ENCODE results near the gene TANC1.

TANC1 gene

DNA sequence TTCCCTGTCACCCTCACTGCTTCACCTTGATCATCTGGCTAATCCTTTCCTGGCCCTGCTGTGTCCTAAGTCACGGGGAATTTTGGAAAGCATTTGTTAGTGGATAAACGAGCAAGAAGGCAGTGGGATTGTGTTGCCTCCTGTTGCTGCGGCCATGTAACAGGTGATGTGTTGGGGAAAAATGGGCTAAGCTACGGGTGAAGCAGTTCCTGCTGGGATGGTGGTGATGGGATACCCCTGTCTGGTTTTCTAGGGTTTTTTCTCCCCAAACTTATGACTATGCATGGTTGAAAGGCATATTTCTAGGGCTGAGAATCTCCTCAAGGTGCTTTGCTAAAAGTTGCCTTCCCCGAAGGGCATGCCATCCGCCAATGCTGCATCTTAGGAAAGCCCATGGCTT is 249.9 kb downstream of the TANC1 start:
- in situ Hi-C loops (cut with HindIII; ENCODE audit: low sequenced_read_pairs), result no loop called here
- DNase-seq (ENCODE audit: low read depth, low spot score), result no peak
- TF ChIP-seq, protein P1, sequence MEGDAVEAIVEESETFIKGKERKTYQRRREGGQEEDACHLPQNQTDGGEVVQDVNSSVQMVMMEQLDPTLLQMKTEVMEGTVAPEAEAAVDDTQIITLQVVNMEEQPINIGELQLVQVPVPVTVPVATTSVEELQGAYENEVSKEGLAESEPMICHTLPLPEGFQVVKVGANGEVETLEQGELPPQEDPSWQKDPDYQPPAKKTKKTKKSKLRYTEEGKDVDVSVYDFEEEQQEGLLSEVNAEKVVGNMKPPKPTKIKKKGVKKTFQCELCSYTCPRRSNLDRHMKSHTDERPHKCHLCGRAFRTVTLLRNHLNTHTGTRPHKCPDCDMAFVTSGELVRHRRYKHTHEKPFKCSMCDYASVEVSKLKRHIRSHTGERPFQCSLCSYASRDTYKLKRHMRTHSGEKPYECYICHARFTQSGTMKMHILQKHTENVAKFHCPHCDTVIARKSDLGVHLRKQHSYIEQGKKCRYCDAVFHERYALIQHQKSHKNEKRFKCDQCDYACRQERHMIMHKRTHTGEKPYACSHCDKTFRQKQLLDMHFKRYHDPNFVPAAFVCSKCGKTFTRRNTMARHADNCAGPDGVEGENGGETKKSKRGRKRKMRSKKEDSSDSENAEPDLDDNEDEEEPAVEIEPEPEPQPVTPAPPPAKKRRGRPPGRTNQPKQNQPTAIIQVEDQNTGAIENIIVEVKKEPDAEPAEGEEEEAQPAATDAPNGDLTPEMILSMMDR (IDR thresholded peaks at IDR 0.05; ENCODE audit: low read depth, low read length), result no peak
- no peak overlapping the region for H3K4me3 ChIP-seq (ENCODE audit: low read depth, low read length)

DNA sequence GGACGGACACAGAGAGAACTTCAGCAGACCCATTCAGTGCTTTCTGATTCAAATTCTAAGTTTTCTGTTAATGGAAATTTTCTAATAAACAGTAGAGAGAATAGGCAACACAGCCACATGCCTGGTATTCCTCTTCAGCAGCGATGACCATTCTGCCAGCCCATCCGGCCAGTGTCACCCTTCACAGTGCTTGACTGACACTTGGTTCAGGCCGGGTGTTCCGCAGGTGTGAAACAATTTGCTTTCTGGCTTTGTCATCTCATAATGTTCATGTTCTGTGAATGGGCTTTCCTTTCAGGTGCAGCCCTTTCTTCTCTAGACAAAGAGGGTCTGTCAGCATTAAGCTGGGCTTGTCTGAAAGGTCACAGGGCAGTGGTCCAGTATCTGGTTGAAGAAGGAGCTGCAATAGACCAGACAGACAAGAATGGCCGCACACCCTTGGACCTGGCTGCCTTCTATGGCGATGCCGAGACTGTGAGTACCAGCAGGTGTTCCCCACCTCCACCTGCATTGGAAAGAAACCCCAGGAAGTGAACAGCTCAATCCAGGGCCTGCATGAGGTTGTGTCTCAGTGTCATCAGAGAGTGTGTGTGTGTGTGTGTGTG is 251.1 kb downstream of the TANC1 start:
- TF ChIP-seq, protein P1 (IDR thresholded peaks at IDR 0.05; ENCODE audit: low read depth, low read length), result no peak
- no peak for DNase-seq (ENCODE audit: low read depth, low spot score)
- in situ Hi-C loops (cut with HindIII; ENCODE audit: low sequenced_read_pairs), result no loop called here
- H3K4me3 ChIP-seq (ENCODE audit: low read depth, low read length), result no peak overlapping the region

DNA sequence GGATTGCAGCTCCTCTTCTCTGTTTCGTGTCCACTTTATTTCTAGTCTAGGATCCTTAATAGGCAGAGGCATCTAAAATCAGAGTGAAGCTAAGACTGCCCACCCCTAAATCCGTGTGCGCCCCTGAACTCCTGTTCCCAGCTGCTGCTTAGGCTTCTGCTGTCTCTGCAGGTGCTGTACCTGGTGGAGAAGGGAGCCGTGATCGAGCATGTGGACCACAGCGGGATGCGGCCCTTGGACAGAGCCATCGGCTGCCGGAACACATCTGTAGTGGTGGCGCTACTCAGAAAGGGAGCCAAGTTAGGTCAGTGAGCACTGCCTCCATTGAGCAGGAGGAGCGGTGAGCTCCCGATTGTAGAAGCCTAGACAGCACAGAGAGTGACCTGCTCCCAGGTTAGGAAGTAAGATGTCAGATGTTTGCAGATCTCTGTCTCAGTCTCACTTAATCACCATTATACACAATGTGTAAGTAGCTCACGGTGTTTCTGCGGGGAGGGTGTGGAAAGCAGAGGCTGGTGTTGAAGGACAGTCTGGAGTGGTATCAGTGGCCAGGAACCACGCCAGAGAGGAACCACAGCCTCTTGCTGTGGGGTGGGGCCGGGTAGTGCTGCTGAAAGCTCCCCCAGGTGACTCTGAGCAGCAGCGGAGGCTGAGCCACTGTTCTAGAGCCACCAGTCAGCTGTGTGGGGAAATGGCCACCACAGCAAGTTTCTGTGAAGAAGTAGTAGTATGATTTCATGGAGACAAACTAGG is 255.8 kb downstream of the TANC1 start:
- in situ Hi-C loops (cut with HindIII; ENCODE audit: low sequenced_read_pairs), result no loop called here
- H3K4me3 ChIP-seq (ENCODE audit: low read depth, low read length), result no peak overlapping the region
- no peak for DNase-seq (ENCODE audit: low read depth, low spot score)
- TF ChIP-seq, protein P1 (IDR thresholded peaks at IDR 0.05; ENCODE audit: low read depth, low read length), result no peak

DNA sequence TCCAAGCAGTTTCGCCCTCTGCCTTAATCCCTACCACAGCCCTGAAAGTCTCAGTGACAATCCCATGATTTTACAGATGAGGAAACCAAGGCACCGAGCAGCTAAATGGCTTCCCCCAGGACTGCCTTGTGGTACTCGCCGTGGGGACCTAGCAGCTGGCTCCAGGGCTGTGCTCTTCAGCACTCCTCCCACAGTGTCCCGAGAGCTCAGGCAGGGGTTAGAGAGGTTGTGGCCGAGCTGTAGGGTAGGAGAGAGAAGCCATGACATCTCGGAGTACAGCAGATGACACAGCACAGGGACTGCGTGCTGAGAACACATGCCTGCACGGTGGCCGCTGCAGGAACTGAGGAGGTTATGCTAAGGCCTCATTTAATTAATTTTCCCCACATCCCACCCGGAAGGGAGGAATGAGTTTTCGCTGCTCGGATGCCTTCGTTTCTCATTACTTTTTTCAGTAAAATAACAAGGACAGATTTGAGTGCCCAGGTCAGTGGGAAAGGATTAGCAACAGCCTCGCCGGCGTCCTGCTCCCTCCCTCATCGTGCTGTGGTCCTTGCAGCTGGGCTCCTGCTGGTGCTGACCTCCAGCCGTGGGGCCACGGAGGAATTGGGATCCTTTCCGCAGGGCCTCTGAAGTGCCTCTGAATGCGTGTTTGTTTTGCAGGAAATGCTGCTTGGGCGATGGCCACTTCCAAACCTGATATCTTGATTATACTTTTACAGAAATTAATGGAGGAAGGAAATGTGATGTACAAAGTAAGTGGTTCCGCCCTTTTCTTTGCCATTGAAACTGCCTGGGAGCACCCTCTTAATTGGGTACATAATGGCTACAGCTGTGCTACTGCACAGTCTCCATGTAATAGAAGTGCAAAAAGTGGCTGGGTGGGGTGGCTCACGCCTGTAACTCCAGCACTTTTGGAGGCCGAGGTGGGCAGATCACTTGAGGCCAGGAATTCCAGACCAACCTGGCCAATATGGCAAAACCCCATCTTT is 256.9 kb downstream of the TANC1 start:
- in situ Hi-C loops (cut with HindIII; ENCODE audit: low sequenced_read_pairs), result no loop called here
- DNase-seq (ENCODE audit: low read depth, low spot score), result no peak

DNA sequence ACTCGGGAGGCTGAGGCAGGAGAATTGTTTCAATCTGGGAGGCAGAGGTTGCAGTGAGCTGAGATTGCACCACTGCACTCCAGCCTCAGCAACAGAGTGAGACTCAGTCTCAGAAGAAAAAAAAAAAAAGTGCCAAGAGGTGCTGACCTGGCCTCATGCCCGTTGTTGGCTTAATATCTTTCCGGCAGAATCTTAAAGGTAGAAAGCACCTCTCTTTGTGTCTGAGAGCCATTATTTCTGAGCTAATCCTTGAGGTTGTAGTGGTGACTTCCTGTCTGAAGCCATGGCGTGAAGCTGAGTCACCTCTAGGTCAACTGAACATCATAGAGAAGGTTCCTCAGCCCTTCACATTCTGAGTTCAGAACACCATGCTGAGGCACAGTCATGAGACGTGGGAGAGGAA is 257.6 kb downstream of the TANC1 start:
- TF ChIP-seq, protein P1 (IDR thresholded peaks at IDR 0.05; ENCODE audit: low read depth, low read length), result no peak
- H3K4me3 ChIP-seq (ENCODE audit: low read depth, low read length), result no peak overlapping the region
- peak; percentile 61 for DNase-seq (ENCODE audit: low read depth, low spot score)
- in situ Hi-C loops (cut with HindIII; ENCODE audit: low sequenced_read_pairs), result no loop called here

More for the DNA sequence above, 256.9 kb downstream of the TANC1 start:
- TF ChIP-seq, protein P1 (IDR thresholded peaks at IDR 0.05; ENCODE audit: low read depth, low read length), result no peak
- no peak overlapping the region for H3K4me3 ChIP-seq (ENCODE audit: low read depth, low read length)
